Upper lobe of left lung (tissue), 6 donors: ENCODE results near the gene ACSM2B. TPM values are rescaled to one million over a fixed set of nuclear protein-coding genes. Genes with fewer than 3 reads are reported as not detected.
"Not testable (repeated sequence)": the region's sequence is repeated elsewhere in the genome, so short reads cannot be mapped to it uniquely, and the experiment has no call there.

Source experiments
- ATAC-seq, 2 donors: fragments of 200-7000 bp; cut with Tn5 transposase; one replicate each; pipeline ENCODE4 v1.9.1; 2022; ENCODE audit warnings: mild to moderate bottlenecking in 2 of 2, moderate library complexity in 2 of 2; ENCODE audit not compliant: low FRiP score in 2 of 2
- DNase-seq, 2 donors: peaks; one replicate each; pipeline ENCODE4 v3.0.0-alpha.2; 2019 to 2020
- H3K27ac ChIP-seq, 4 donors: fragments of 200-600 bp; sonication (generic); one replicate each; pipeline ENCODE4 v1.5.1; 2016 to 2019
- H3K27me3 ChIP-seq, 4 donors: fragments of 200-600 bp; sonication (generic); one replicate each; pipeline ENCODE4 v1.5.1; 2017 to 2019
- H3K36me3 ChIP-seq, 4 donors: fragments of 200-600 bp; sonication (generic); one replicate each; pipeline ENCODE4 v1.5.1; 2016 to 2019
- H3K4me1 ChIP-seq, 4 donors: fragments of 200-600 bp; sonication (generic); one replicate each; pipeline ENCODE4 v1.5.1; 2018 to 2019
- H3K4me3 ChIP-seq, 4 donors: fragments of 200-600 bp; sonication (generic); one replicate each; pipeline ENCODE4 v1.5.1; 2017 to 2019; ENCODE audit warnings: mild to moderate bottlenecking in 2 of 4, moderate library complexity in 1 of 4
- H3K9me3 ChIP-seq, 4 donors: fragments of 200-600 bp; sonication (generic); one replicate each; pipeline ENCODE4 v1.5.1; 2018 to 2019
- EP300 ChIP-seq, 4 donors: sonication (generic); formaldehyde crosslinking; IDR thresholded peaks; one replicate each; pipeline ENCODE4 v1.5.1; 2017; ENCODE audit warnings: antibody characterized with exemption in 4 of 4, control low read depth in 2 of 4
- POLR2A ChIP-seq, 4 donors: fragments of 450-650 bp; IDR thresholded peaks; one replicate each; pipeline ENCODE4 v1.5.1; 2016 to 2017; ENCODE audit warnings: antibody characterized with exemption in 4 of 4, mild to moderate bottlenecking in 2 of 4
- POLR2AphosphoS5 ChIP-seq, 2 donors: sonication (generic); formaldehyde crosslinking; IDR thresholded peaks; one replicate each; pipeline ENCODE4 v1.5.1; 2017; ENCODE audit warnings: antibody characterized with exemption in 2 of 2
- WGBS, 2 donors: methylation state at CpG; one replicate each; pipeline ENCODE4 v1.1.5; 2017 to 2018; 5-methylcytosine and 5-hydroxymethylcytosine counted together
- total RNA-seq, 6 donors: library from RNA; depleted of rRNA in 4 of 6; stranded (reverse); fragments of >200 nt in 4 of 6; gene quantifications; one replicate each; pipeline versions ENCODE4 v1.1.0 to v1.2.1, GENCODE V29; 2016 to 2021
- TF ChIP-seq, protein P1 (sequence below), 6 experiments: fragments of 450-650 bp in 4 of 6; fragments of 200-600 bp in 2 of 6; sonication (generic) in 2 of 6; IDR thresholded peaks; one replicate each; pipeline ENCODE4 v1.5.1; 2016 to 2019; ENCODE audit warnings: antibody characterized with exemption in 6 of 6
- donor health status: DM: no; HTN: no; CAD: no; lungs with moderate emphysema.
- donor health status: DM: no; HTN: yes; CAD: no; lungs with severe emphysema.

ACSM2B gene
- total RNA-seq, 6 donors from 2014 or later = 0.17 to 0.34 (median 0.20) TPM; not detected in 3

DNA sequence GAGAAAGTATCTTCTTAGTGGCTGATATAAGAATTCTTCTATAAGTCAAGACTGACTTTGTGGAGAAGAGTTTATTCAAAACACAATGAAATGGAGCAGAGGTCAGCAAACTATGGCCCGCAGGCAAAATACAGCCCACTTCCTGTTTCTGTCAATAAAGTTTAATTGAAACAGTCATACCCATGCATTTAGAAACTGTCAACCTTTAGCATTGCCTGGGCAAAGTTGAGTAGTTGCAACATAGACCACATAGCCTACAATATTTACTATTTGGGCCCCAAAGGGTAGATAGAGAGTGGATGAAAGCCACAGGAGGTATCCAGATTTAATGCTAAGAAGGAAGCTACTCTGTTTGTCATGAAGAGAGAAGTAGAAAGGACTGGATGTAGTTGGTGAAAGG is 38.0 kb downstream of the ACSM2B start:
- WGBS, 2 donors = 26 to 63% methylated on average over 1 of the region's 1 CpG
- H3K27me3 ChIP-seq = no peaks in the 10 kb centered on the region
- H3K9me3 ChIP-seq = no peaks in the 10 kb centered on the region
- DNase-seq = no peak
- no peak overlapping the region for H3K27ac ChIP-seq
- no peaks in the 10 kb centered on the region for H3K36me3 ChIP-seq
- no peaks in the 10 kb centered on the region for H3K4me1 ChIP-seq
- TF ChIP-seq EP300 (IDR thresholded peaks at IDR 0.05) = no peak
- TF ChIP-seq, protein P1, sequence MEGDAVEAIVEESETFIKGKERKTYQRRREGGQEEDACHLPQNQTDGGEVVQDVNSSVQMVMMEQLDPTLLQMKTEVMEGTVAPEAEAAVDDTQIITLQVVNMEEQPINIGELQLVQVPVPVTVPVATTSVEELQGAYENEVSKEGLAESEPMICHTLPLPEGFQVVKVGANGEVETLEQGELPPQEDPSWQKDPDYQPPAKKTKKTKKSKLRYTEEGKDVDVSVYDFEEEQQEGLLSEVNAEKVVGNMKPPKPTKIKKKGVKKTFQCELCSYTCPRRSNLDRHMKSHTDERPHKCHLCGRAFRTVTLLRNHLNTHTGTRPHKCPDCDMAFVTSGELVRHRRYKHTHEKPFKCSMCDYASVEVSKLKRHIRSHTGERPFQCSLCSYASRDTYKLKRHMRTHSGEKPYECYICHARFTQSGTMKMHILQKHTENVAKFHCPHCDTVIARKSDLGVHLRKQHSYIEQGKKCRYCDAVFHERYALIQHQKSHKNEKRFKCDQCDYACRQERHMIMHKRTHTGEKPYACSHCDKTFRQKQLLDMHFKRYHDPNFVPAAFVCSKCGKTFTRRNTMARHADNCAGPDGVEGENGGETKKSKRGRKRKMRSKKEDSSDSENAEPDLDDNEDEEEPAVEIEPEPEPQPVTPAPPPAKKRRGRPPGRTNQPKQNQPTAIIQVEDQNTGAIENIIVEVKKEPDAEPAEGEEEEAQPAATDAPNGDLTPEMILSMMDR (IDR thresholded peaks at IDR 0.05) = no peak
- no peak for TF ChIP-seq POLR2A (IDR thresholded peaks at IDR 0.05)
- TF ChIP-seq POLR2AphosphoS5 (IDR thresholded peaks at IDR 0.05) = no peak
- no peak for ATAC-seq
- no peak overlapping the region for H3K4me3 ChIP-seq

DNA sequence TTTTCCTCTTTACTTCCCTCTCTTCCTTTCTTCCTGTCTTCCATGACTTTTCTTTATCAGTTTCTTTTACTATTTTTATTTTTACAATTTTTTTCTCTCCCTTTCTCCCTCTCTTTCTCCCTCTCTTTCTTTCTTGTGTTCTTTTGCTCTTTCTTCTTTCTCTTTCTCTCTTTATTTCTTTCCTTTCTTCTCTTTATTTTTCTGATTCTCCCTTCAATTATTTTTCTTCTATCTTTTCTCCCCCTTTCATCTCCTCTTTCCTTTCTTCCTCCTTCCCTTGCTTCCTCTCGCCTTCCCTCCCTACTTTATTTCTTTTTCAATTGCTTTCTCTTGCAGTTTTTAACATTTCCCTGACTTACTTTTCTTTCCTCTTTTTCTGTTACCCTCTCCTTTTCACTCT is 39.5 kb downstream of the ACSM2B start:
- not testable (repeated sequence) for ATAC-seq, H3K4me1 ChIP-seq, H3K4me3 ChIP-seq, H3K36me3 ChIP-seq, H3K9me3 ChIP-seq, H3K27me3 ChIP-seq, H3K27ac ChIP-seq, DNase-seq
- 33 to 76% methylated on average over 1 of the region's 1 CpG for WGBS, 2 donors

DNA sequence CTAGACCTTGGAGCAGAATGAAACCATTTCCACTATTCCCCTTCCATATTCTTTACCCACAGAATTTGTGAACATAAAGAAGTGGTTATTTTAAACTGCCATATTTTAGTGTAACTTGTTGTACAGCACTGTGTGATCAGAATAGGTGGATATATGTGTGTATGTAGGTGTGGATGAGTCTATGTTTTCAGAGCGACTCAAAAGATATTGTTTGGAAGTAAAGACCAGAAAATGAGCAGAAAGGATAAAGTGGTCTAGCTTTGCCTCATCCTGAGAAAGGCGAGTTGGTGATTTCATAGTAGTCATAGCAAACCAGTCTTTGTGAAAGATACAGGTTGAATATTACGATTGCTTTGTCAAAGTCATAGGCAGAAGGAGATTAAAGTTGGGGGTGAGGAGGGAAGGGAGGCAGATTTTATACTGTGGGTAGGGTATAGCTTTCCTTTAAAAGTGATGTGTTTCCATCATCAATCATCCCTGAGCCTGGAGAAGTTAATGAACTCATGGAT is 43.8 kb downstream of the ACSM2B start:
- H3K4me1 ChIP-seq, H3K27ac ChIP-seq, H3K27me3 ChIP-seq, H3K36me3 ChIP-seq, H3K9me3 ChIP-seq, ATAC-seq, H3K4me3 ChIP-seq, DNase-seq: not testable (repeated sequence)
- WGBS, 2 donors = no CpG with 5 or more reads among the region's 3 CpGs

DNA sequence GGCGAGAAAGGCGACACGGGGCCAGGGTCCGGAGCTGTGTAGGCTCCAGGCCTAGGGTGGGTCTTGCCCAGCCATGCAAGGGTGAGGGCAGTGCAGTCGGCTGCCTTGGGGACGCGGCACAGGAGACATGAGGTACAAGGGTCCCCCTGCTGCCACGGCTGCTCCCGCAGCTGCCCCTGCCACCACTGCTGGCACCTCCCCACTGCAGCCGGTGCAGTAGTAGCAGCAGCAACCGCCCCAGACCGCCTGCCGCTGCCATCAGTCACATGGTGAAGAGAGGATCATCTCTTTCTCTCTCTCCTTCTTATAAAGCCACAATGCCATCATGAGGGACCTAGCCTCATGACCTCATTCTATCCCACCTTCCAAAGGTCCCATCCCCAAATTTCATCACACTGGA is 44.4 kb downstream of the ACSM2B start:
- H3K4me3 ChIP-seq, H3K9me3 ChIP-seq, H3K4me1 ChIP-seq, H3K27ac ChIP-seq, DNase-seq, H3K36me3 ChIP-seq, H3K27me3 ChIP-seq: not testable (repeated sequence)
- no CpG with 5 or more reads among the region's 13 CpGs for WGBS, 2 donors
- peak; percentile 25 to 30 for ATAC-seq

DNA sequence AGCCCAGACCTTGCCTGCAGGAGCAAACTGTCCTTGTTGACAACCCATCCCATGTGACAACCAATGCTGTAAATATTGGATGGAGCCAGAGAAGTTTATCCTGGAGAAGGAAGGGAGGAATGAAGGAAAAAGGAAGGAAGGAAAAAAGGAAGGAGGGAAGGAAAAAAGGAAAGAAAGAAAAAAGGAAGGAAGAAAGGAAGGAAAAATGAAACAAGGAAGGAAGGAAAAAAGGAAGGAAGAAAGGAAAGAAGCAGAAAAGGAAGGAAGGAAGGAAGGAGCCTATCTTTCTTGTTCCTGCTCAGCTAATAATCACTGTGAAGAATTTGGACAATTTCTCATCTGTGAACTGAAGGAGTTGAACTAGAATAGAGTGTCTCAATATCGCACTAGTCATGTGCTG is 56.1 kb downstream of the ACSM2B start:
- TF ChIP-seq, protein P1 (IDR thresholded peaks at IDR 0.05) = no peak
- TF ChIP-seq POLR2A (IDR thresholded peaks at IDR 0.05) (no peak), EP300 (IDR thresholded peaks at IDR 0.05) (no peak), POLR2AphosphoS5 (IDR thresholded peaks at IDR 0.05) (no peak)
- no peaks in the 10 kb centered on the region for H3K4me1 ChIP-seq
- WGBS, 2 donors = 76 to 82% methylated on average over 1 of the region's 1 CpG
- ATAC-seq (no peak), DNase-seq (no peak)
- no peaks in the 10 kb centered on the region for H3K27me3 ChIP-seq
- no peaks in the 10 kb centered on the region for H3K9me3 ChIP-seq
- H3K4me3 ChIP-seq = no peak overlapping the region
- no peaks in the 10 kb centered on the region for H3K36me3 ChIP-seq
- no peak overlapping the region for H3K27ac ChIP-seq

DNA sequence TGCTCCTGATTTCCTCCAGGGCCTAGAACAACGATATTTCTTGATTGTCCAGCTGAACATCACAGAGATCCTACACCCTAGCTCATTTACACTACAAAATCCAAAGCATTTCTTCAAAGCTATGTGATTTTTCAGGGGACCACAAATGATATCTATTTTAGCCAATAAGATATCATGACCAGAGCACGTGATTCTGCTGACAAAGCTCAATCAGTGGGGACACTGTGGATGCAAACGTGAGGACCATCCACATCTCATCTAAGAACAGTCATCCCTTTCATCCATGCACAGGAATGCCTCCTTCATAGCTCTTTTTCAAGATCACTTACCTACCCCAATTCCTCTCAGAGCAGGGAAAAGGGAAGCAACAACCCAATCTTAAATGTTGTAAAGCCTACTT is 56.9 kb downstream of the ACSM2B start:
- TF ChIP-seq, protein P1 (IDR thresholded peaks at IDR 0.05) = no peak
- TF ChIP-seq EP300 (IDR thresholded peaks at IDR 0.05) (no peak), POLR2AphosphoS5 (IDR thresholded peaks at IDR 0.05) (no peak), POLR2A (IDR thresholded peaks at IDR 0.05) (no peak)
- DNase-seq (no peak), ATAC-seq (no peak)
- Histone ChIP-seq H3K27me3 (no peaks in the 10 kb centered on the region), H3K36me3 (no peaks in the 10 kb centered on the region), H3K27ac (no peak overlapping the region), H3K9me3 (no peaks in the 10 kb centered on the region), H3K4me1 (no peaks in the 10 kb centered on the region), H3K4me3 (no peak overlapping the region)
- 65 to 66% methylated on average over 3 of the region's 3 CpGs for WGBS, 2 donors
